Renal pelvis (tissue), 4 donors: ENCODE data around the gene KIF5B. TPM values are rescaled to one million over a fixed set of nuclear protein-coding genes. Genes with fewer than 3 reads are reported as not detected.

Experiments
- DNase-seq: peaks from one replicate; pipeline ENCODE4 v3.0.0-alpha.2; 2013
- polyA plus RNA-seq, 3 donors: library from polyadenylated mRNA; unstranded; fragments of 120-200 nt; gene quantifications; one replicate each; pipeline ENCODE4 v1.2.1, GENCODE V29; 2013; ENCODE audit not compliant: insufficient read length in 3 of 3

Gene KIF5B
- polyA plus RNA-seq, 3 donors, result 123 to 155 (median 149) TPM

DNA sequence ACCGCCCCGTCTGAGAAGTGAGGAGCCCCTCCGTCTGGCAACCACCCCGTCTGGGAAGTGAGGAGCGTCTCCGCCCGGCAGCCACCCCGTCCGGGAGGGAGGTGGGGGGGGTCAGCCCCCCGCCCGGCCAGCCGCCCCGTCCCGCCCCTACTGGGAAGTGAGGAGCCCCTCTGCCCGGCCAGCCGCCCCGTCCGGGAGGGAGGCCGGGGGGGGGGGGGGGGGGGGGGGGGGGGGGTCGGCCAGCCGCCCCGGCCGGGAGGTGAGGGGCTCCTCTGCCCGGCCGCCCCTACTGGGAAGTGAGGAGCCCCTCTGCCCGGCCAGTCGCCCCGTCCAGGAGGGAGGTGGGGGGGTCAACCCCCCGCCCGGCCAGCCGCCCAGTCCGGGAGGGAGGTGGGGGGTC, 86.4 kb downstream of the KIF5B start:
- peak; percentile 31 for DNase-seq

DNA sequence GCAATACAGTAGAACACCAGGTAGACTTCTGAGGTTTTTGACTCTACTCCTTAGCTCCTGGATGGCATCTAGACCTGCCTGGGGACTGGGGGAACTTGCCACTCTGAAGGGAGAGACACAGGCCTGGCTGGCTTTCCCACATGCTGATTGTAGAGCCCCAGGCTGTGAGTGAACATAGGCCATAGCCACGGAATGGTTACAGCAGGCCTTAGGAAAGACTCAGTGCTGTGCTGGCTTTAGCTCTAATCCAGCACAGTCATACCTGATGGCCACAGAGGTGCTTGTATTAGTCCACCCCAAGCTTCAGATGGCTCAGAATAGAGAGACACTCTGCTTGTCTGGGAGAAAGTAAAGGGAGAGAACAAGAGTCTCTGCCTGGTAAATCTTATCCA, 92.6 kb downstream of the KIF5B start:
- no peak for DNase-seq

DNA sequence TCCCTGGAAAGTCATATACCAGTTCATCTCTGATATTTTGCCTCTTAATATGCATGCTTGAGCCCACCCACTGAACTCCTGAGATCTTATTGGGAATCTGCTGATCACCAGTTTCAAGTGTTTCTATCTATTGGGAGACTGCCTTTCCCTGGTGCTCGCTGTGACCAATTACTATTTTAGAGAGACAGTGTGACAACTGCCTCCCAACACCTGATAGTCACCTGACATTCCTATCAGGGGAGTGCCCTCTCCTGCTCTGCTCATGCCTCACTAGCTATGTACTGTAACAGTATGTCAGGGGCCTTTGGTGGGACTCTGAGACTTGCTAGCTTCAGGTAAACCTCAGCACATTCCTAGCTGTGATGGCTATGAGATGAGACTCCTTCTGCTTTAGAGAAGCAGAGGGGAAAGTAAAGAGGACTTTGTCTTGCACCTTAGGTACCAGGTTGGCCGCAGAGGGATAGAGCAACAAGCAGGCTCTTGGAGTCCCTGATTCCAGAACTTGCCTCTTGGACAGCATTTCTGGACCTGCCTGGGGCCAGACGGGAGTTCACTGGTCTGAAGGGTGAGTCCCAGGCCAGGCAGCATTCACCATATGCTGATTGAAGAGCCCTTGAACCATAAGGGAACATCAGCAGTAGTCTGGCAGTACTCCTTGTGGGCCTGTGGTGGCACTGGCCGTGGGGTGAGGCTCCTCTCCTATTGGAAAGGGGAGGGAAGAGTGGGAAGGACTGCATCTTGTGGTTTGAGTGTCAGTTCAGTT, 93.2 kb downstream of the KIF5B start:
- DNase-seq, result no peak

DNA sequence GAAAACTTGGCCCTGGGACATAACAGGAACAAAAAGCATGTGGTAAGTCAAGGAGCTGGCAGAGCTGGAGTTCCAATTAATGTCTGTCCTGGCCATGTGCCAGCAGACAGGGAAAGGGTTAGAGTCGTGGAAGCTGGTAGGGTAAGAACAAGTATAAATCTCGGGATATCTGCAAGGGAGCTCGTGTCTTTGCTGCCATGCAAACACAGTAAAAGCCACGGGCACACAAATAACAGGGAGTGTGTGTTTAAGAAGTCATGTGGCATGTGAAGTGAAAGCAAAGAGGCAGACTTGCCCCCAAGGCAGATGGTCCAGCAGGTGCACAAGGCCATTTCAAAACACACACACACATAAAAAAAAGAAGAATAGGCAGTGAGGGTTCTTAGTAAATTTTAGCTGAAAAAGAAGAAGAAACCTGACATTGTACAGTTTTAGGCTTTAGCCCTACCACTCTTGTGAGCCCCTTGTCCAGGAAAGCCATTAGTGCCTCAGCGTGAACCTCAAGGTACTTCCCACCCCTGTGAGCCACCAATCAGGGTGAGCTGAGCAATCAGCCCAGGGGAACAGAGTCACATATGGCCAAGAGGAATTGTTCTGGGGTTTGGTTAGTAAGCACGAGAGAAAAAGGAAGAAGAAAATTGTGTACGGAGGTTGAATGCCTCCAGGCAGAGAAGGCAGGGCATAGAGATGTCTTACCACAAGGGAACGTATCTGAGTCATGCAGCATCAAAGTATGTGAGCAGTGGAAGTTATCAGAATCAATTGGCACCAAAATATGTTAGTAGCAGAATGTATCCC, 94.7 kb downstream of the KIF5B start:
- no peak for DNase-seq

DNA sequence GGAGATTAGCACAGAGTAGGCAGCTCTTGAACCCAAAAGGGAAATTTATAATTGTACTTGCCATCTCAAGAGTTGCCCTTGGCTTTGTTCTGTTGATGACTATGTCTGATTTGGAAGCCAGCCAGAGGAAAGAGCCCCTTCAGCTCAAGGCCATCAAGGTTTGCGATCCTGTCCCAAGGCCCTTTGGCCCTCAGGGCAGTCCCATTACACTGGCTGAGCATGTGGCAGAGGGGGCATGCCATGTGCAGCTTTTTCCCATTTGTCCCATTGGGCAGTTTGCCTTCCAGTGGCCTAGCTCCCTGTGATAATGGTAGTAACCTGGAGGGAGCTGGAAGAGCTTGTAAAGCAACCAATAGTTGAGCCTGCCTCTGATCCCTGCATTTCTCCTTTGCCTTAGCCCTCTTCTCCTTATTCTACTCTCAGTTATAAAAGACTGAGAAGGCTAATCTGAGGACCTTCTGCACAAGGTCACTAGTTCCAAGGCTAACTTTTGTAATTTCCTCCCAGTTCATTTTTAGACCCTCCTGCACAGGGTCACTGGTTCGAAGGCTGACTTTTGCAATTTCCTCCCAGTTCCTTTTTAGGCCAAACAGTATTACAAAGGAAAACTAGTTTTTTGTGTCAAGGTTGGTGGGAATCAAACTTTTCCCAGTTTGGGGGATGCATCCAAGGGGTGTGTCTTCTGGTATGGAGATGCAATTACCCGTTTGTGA, 96.6 kb downstream of the KIF5B start:
- DNase-seq, result no peak

Other genes with a start within 250 kb of the KIF5B start
- gene ARHGAP12, start 127.6 kb downstream of the KIF5B start, polyA plus RNA-seq, result 10 to 100 TPM; 30.5 to 50.0 (median 44.0) TPM